ENCODE data around the gene GRM2. TPM values are rescaled to one million over a fixed set of nuclear protein-coding genes. Genes with fewer than 3 reads are reported as not detected.

GRM2 gene
- total and polyA plus RNA-seq, 2 of the 8 experiments (the other 6 are each of a cell fraction or from before 2014, with no cell fraction given): 3.9 to 10.5 TPM

- TF ChIP-seq MAX (IDR thresholded peaks at IDR 0.05) (no peak), TAF1 (IDR thresholded peaks at IDR 0.05; ENCODE audit: low read depth, low read length) (no peak), TCF12 (IDR thresholded peaks at IDR 0.05; ENCODE audit: low read depth, low read length) (no peak), ATF3 (IDR thresholded peaks at IDR 0.05; ENCODE audit: insufficient read depth, low read depth, low read length) (no peak), PHF8 (conservative IDR thresholded peaks at IDR 0.05; ENCODE audit: low read depth, low read length) (no peak)
- TF ChIP-seq, protein P1, sequence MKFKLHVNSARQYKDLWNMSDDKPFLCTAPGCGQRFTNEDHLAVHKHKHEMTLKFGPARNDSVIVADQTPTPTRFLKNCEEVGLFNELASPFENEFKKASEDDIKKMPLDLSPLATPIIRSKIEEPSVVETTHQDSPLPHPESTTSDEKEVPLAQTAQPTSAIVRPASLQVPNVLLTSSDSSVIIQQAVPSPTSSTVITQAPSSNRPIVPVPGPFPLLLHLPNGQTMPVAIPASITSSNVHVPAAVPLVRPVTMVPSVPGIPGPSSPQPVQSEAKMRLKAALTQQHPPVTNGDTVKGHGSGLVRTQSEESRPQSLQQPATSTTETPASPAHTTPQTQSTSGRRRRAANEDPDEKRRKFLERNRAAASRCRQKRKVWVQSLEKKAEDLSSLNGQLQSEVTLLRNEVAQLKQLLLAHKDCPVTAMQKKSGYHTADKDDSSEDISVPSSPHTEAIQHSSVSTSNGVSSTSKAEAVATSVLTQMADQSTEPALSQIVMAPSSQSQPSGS (IDR thresholded peaks at IDR 0.05; ENCODE audit: low read length): no peak
Measured at GRCh38 chr3:51691949-51692348, 14.9 kb upstream of the GRM2 start (continued).

Data from H1 (cell line).